MM.1S (cell line): ENCODE measurements around the gene MICALL1.

Source experiments
- CTCF ChIP-seq: fragments of 300-600 bp; sonication (generic); IDR thresholded peaks from 2 replicates; pipeline ENCODE4 v1.5.1; 2016; ENCODE audit warnings: antibody characterized with exemption, low read length, mixed read lengths
- EZH2 ChIP-seq: fragments of 300-600 bp; sonication (generic); optimal IDR thresholded peaks from 2 replicates; pipeline ENCODE3; 2017; ENCODE audit warnings: low read depth, mild to moderate bottlenecking, antibody characterized with exemption, low read length, mixed read lengths
- EZH2phosphoT487 ChIP-seq: fragments of 300-600 bp; sonication (generic); IDR thresholded peaks from 2 replicates; pipeline ENCODE4 v1.6.1; 2018; ENCODE audit warnings: antibody characterized with exemption, low read length

GRCh38 chr22:37967637-37968451 is 61.7 kb downstream of the MICALL1 start:
- TF ChIP-seq CTCF (no peak), EZH2phosphoT487 (no peak), EZH2 (no peak)
